ENCODE data around the gene QRFPR. TPM values are rescaled to one million over a fixed set of nuclear protein-coding genes. Genes with fewer than 3 reads are reported as not detected.

QRFPR gene
- total and polyA plus RNA-seq, 10 of the 15 experiments (the other 5 are each of a cell fraction or from before 2014, with no cell fraction given) = not detected

GRCh38 chr4:121353213-121353612 is 27.6 kb downstream of the QRFPR start:
- POLR2A ChIA-PET = no interaction called here
- H3K9ac ChIP-seq (ENCODE audit: control insufficient read depth, insufficient read depth, low read length) = no peak overlapping the region
- no peak overlapping the region for H3K4me2 ChIP-seq (ENCODE audit: control insufficient read depth, insufficient read depth)
- H3K9me3 ChIP-seq (replicated peaks; ENCODE audit: control insufficient read depth, insufficient read depth, low read length) = no peaks in the 10 kb centered on the region
- CTCF ChIA-PET = no interaction called here
- H2AFZ ChIP-seq (ENCODE audit: control insufficient read depth, low read depth, low read length) = no peak overlapping the region
- BruUV-seq (replicated peaks) = no TSS peak
- no peak for DNase-seq (ENCODE audit: low read depth, low spot score)
- no peak overlapping the region for H3K4me3 ChIP-seq
- H3K27me3 ChIP-seq (replicated peaks in 1 of 2; ENCODE audit: control insufficient read depth in 2 of 2, insufficient read depth in 2 of 2, low read length in 1 of 2) = 0 out of 4 replicates have a peak, but pooled peaks cover 0 to 2% of the 10 kb centered on the region in 2 experiments
- no peaks in the 10 kb centered on the region for H3K36me3 ChIP-seq (ENCODE audit: control insufficient read depth in 2 of 2, insufficient read depth in 2 of 2, low read length in 1 of 2)
- no peaks in the 10 kb centered on the region for H3K4me1 ChIP-seq (ENCODE audit: control insufficient read depth, insufficient read depth, low read length)
- no peak for TF ChIP-seq POLR2AphosphoS2 (IDR thresholded peaks at IDR 0.05; ENCODE audit: low read depth, low read length)
- TF ChIP-seq RAD21 (IDR thresholded peaks at IDR 0.05; ENCODE audit: insufficient read depth, low read depth, low read length) = no peak
- TF ChIP-seq TCF3 (IDR thresholded peaks at IDR 0.05; ENCODE audit: borderline replicate concordance, insufficient read depth, low read depth, low read length) = no peak
- TF ChIP-seq USF1 (IDR thresholded peaks at IDR 0.05; ENCODE audit: borderline replicate concordance, extremely low read length, insufficient read depth, low read depth, low read length) = no peak
- TF ChIP-seq ESRRA (IDR thresholded peaks at IDR 0.05; ENCODE audit: low read length) = no peak
- TF ChIP-seq E4F1 (IDR thresholded peaks at IDR 0.05; ENCODE audit: borderline replicate concordance, partially characterized antibody) = no peak
- TF ChIP-seq CBFB (IDR thresholded peaks at IDR 0.05; ENCODE audit: low read depth) = no peak
- no peak for TF ChIP-seq ZBTB11 (CRISPR knock-in tag; IDR thresholded peaks at IDR 0.05)
- no peak for TF ChIP-seq RELB (IDR thresholded peaks at IDR 0.05; ENCODE audit: low read depth)
- H3K79me2 ChIP-seq (ENCODE audit: control insufficient read depth, insufficient read depth, low read length) = no peaks in the 10 kb centered on the region
- H4K20me1 ChIP-seq (ENCODE audit: control insufficient read depth, insufficient read depth) = no peaks in the 10 kb centered on the region
- no peak for ATAC-seq
- SMC1A ChIA-PET (ENCODE audit: uncharacterized antibody, unreplicated experiment) = interaction anchor here (0.6 kb wide), 1 partner anchor 13 kb away, joined by 3 read pairs; no protein-coding TSS in a partner anchor
- RAD21 ChIA-PET (ENCODE audit: unreplicated experiment) = no interaction called here
- intact Hi-C loops (cut with micrococcal nuclease; ENCODE audit: unreplicated experiment) (no loop called here), in situ Hi-C loops (cut with MboI) (no loop called here)
- no peak overlapping the region for H3K27ac ChIP-seq (ENCODE audit: control insufficient read depth, insufficient read depth)
- no peak for FAIRE-seq

All from GM12878 (cell line).